ENCODE measurements around the gene CALR3. TPM values are rescaled to one million over a fixed set of nuclear protein-coding genes. Genes with fewer than 3 reads are reported as not detected.
"Not testable (repeated sequence)": the region's sequence is repeated elsewhere in the genome, so short reads cannot be mapped to it uniquely, and the experiment has no call there.

CALR3 gene
- total RNA-seq, 2 experiments from 2014 or later: not detected

GRCh38 chr19:16508546-16508945, 12.6 kb upstream of the CALR3 start:
- ATAC-seq (no peak), DNase-seq (no peak)
- POLR2A ChIA-PET: no interaction called here
- no peaks in the 10 kb centered on the region for H3K4me1 Mint-ChIP-seq (ENCODE audit: low read depth)
- H3K27me3 Mint-ChIP-seq (ENCODE audit: low read depth): no peaks in the 10 kb centered on the region
- H3K9me3 Mint-ChIP-seq (ENCODE audit: insufficient read depth): no peaks in the 10 kb centered on the region
- H3K4me3 Mint-ChIP-seq: no peak overlapping the region
- no peak overlapping the region for H3K27ac Mint-ChIP-seq
- CTCF ChIA-PET: no interaction called here
- peaks cover 2% of the 10 kb centered on the region for H3K36me3 Mint-ChIP-seq (ENCODE audit: low read depth)

DNA sequence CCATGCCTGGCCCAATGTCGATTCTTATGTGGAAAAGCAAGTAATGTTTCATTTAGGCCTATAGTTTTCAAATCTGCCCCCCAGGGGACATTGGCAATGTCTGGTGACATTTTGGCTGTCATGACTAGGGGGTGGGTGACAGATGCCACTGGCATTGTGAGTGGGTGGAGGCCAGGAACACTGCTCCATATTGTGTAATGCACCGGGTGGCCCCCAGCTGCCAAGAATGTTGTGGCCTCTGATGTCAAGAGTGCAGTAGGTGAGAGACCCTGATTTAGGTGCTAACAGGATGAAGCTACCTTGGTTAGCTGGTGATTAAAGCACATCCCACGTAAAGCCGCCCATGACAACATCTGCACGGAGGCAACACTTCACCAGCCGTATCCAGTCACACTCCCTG, 11.0 kb upstream of the CALR3 start:
- POLR2A ChIA-PET: no interaction called here
- CTCF ChIA-PET: no interaction called here
- no peaks in the 10 kb centered on the region for H3K4me1 Mint-ChIP-seq (ENCODE audit: low read depth)
- ATAC-seq (no peak), DNase-seq (no peak)
- H3K27me3 Mint-ChIP-seq (ENCODE audit: low read depth): no peaks in the 10 kb centered on the region
- H3K9me3 Mint-ChIP-seq (ENCODE audit: insufficient read depth): no peaks in the 10 kb centered on the region
- no peak overlapping the region for H3K4me3 Mint-ChIP-seq
- H3K27ac Mint-ChIP-seq: no peak overlapping the region
- peaks cover 5% of the 10 kb centered on the region for H3K36me3 Mint-ChIP-seq (ENCODE audit: low read depth)

- POLR2A ChIA-PET; H3K27me3 Mint-ChIP-seq (ENCODE audit: low read depth); H3K27ac Mint-ChIP-seq; H3K9me3 Mint-ChIP-seq (ENCODE audit: insufficient read depth); DNase-seq; ATAC-seq; H3K4me1 Mint-ChIP-seq (ENCODE audit: low read depth); H3K36me3 Mint-ChIP-seq (ENCODE audit: low read depth); H3K4me3 Mint-ChIP-seq; CTCF ChIA-PET: not testable (repeated sequence)
These were observed 10.2 kb upstream of the CALR3 start for GRCh38 chr19:16506161-16506560.

GRCh38 chr19:16504271-16504670, 8.3 kb upstream of the CALR3 start:
- no peak overlapping the region for H3K4me3 Mint-ChIP-seq
- no peaks in the 10 kb centered on the region for H3K9me3 Mint-ChIP-seq (ENCODE audit: insufficient read depth)
- no peaks in the 10 kb centered on the region for H3K27me3 Mint-ChIP-seq (ENCODE audit: low read depth)
- H3K27ac Mint-ChIP-seq: no peak overlapping the region
- H3K4me1 Mint-ChIP-seq (ENCODE audit: low read depth): no peaks in the 10 kb centered on the region
- no peak for ATAC-seq
- DNase-seq: no peak
- ChIA-PET CTCF (no interaction called here), POLR2A (no interaction called here)
- H3K36me3 Mint-ChIP-seq (ENCODE audit: low read depth): peaks cover 5% of the 10 kb centered on the region

DNA sequence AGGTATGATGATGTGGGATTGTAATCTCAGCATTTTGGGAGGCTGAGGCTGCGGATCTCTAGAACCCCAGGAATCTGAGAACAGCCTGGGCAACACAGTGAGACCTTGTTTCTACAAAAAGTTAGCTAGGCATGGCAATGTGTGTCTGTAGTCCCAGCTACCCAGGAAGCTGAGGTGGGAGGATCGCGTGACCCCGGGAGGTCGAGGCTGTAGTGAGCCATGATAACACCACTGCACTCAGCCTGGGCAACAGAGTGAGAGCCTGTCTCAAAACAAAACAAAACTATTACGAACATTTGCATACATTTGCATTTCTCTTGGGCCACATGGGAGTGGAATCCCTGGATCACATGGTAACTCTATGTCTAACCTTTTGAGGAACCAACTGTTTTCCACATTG, 1.9 kb upstream of the CALR3 start:
- H3K9me3 Mint-ChIP-seq (ENCODE audit: insufficient read depth): no peaks in the 10 kb centered on the region
- peak overlapping the region; percentile 35 for H3K4me3 Mint-ChIP-seq
- ATAC-seq (no peak), DNase-seq (no peak)
- peaks cover 2% of the 10 kb centered on the region for H3K36me3 Mint-ChIP-seq (ENCODE audit: low read depth)
- no peak overlapping the region for H3K27ac Mint-ChIP-seq
- POLR2A ChIA-PET: no interaction called here
- H3K27me3 Mint-ChIP-seq (ENCODE audit: low read depth): no peaks in the 10 kb centered on the region
- CTCF ChIA-PET: interaction anchor here (1.3 kb wide), 1 partner anchor 56 kb away, joined by 3 read pairs; no protein-coding TSS in a partner anchor
- H3K4me1 Mint-ChIP-seq (ENCODE audit: low read depth): peaks cover 9% of the 10 kb centered on the region

GRCh38 chr19:16497042-16497441, 1.1 kb upstream of the CALR3 start:
- CTCF ChIA-PET: interaction anchor here (0.9 to 1.9 kb wide), 3 partner anchors 45 to 115 kb away, joined by 3 to 4 read pairs (median 4); partner anchors contain the start of gene CHERP

GRCh38 chr19:16496613-16496983, 631 bp upstream of the CALR3 start:
- no peak for ATAC-seq
- Mint-ChIP-seq H3K27me3 (ENCODE audit: low read depth) (no peaks in the 10 kb centered on the region), H3K4me1 (ENCODE audit: low read depth) (peaks cover 9% of the 10 kb centered on the region), H3K36me3 (ENCODE audit: low read depth) (no peaks in the 10 kb centered on the region), H3K27ac (peak overlapping the region; percentile 89), H3K9me3 (ENCODE audit: insufficient read depth) (no peaks in the 10 kb centered on the region), H3K4me3 (peak overlapping the region; percentile 96)
- ChIA-PET POLR2A (interaction anchor here (0.6 to 1.3 kb wide), 5 partner anchors 25 to 163 kb away, joined by 3 read pairs; partner anchors contain the start of genes EPS15L1 and SMIM7), CTCF (interaction anchor here (0.9 to 1.9 kb wide), 3 partner anchors 45 to 116 kb away, joined by 3 to 4 read pairs (median 4); partner anchors contain the start of gene CHERP)
- DNase-seq: no peak

More at GRCh38 chr19:16497042-16497441, 1.1 kb upstream of the CALR3 start:
- no peak overlapping the region for H3K27ac Mint-ChIP-seq
- no peak for ATAC-seq
- H3K9me3 Mint-ChIP-seq (ENCODE audit: insufficient read depth): no peaks in the 10 kb centered on the region
- no peak for DNase-seq
- no peaks in the 10 kb centered on the region for H3K36me3 Mint-ChIP-seq (ENCODE audit: low read depth)
- POLR2A ChIA-PET: interaction anchor here (1.0 to 1.3 kb wide), 2 partner anchors 46 to 77 kb away, joined by 3 read pairs; no protein-coding TSS in a partner anchor
- no peaks in the 10 kb centered on the region for H3K27me3 Mint-ChIP-seq (ENCODE audit: low read depth)
- peaks cover 9% of the 10 kb centered on the region for H3K4me1 Mint-ChIP-seq (ENCODE audit: low read depth)
- H3K4me3 Mint-ChIP-seq: peak overlapping the region; percentile 96

GRCh38 chr19:16486476-16486875, 9.5 kb downstream of the CALR3 start:
- H3K36me3 Mint-ChIP-seq (ENCODE audit: low read depth); H3K9me3 Mint-ChIP-seq (ENCODE audit: insufficient read depth); H3K27ac Mint-ChIP-seq; DNase-seq; H3K4me1 Mint-ChIP-seq (ENCODE audit: low read depth); H3K4me3 Mint-ChIP-seq; CTCF ChIA-PET; H3K27me3 Mint-ChIP-seq (ENCODE audit: low read depth); ATAC-seq: not testable (repeated sequence)
- POLR2A ChIA-PET: interaction anchor here (0.7 kb wide), 1 partner anchor 95 kb away, joined by 3 read pairs; no protein-coding TSS in a partner anchor

DNA sequence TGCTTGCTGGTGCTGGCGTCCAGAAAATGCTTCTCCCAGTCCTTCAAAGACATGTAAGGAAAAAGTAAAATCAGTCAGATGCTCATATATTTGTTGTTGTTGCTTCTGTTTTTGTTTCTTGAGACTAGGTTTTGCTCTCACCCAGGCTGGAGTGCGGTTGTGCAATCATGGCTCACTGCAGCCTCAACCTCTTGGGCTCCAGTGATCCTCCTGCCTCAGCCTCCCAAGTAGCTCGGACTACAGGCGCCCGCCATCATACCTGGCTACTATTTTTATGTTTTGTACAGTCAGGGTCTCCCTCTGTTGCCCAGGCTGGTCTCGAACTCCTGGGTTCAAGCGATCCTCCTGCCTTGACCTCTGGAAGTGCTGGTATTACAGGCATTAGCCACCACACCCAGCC, 13.2 kb downstream of the CALR3 start:
- DNase-seq (no peak), ATAC-seq (no peak)
- Mint-ChIP-seq H3K4me1 (ENCODE audit: low read depth) (no peaks in the 10 kb centered on the region), H3K36me3 (ENCODE audit: low read depth) (no peaks in the 10 kb centered on the region), H3K27me3 (ENCODE audit: low read depth) (no peaks in the 10 kb centered on the region), H3K4me3 (no peak overlapping the region), H3K27ac (no peak overlapping the region), H3K9me3 (ENCODE audit: insufficient read depth) (no peaks in the 10 kb centered on the region)
- CTCF ChIA-PET: no interaction called here
- POLR2A ChIA-PET: no interaction called here

DNA sequence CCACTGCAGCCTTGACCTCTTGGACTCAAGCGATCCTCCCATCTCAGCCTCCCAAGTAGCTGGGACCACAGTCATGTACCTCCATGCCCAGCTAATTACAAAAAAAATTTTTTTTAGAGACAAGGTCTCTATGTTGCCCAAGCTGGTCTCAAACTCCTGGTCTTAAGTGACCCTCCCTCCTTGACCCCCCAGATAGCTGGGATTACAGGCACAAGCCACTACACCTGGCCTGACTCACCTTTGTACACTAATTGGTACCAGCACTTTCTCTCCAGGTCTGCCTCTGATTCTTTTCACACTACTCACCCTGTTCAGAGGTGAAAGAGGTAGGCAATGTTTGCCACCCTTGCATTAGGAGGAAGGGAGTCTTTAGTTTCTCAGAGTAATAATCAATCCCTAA, 18.7 kb downstream of the CALR3 start:
- H3K36me3 Mint-ChIP-seq (ENCODE audit: low read depth): peaks cover 2% of the 10 kb centered on the region
- H3K27me3 Mint-ChIP-seq (ENCODE audit: low read depth): peaks cover 6% of the 10 kb centered on the region
- H3K4me3 Mint-ChIP-seq: no peak overlapping the region
- ATAC-seq (no peak), DNase-seq (no peak)
- H3K9me3 Mint-ChIP-seq (ENCODE audit: insufficient read depth): no peaks in the 10 kb centered on the region
- no peaks in the 10 kb centered on the region for H3K4me1 Mint-ChIP-seq (ENCODE audit: low read depth)
- ChIA-PET POLR2A (interaction anchor here (0.5 kb wide), 1 partner anchor 52 kb away, joined by 4 read pairs; no protein-coding TSS in a partner anchor), CTCF (no interaction called here)
- H3K27ac Mint-ChIP-seq: no peak overlapping the region

- ATAC-seq (no peak), DNase-seq (no peak)
- no peaks in the 10 kb centered on the region for H3K4me1 Mint-ChIP-seq (ENCODE audit: low read depth)
- POLR2A ChIA-PET: no interaction called here
- H3K36me3 Mint-ChIP-seq (ENCODE audit: low read depth): peaks cover 2% of the 10 kb centered on the region
- no peak overlapping the region for H3K27ac Mint-ChIP-seq
- H3K9me3 Mint-ChIP-seq (ENCODE audit: insufficient read depth): no peaks in the 10 kb centered on the region
- CTCF ChIA-PET: no interaction called here
- H3K27me3 Mint-ChIP-seq (ENCODE audit: low read depth): peaks cover 6% of the 10 kb centered on the region
- no peak overlapping the region for H3K4me3 Mint-ChIP-seq
These were observed 19.6 kb downstream of the CALR3 start for GRCh38 chr19:16476401-16476800.

DNA sequence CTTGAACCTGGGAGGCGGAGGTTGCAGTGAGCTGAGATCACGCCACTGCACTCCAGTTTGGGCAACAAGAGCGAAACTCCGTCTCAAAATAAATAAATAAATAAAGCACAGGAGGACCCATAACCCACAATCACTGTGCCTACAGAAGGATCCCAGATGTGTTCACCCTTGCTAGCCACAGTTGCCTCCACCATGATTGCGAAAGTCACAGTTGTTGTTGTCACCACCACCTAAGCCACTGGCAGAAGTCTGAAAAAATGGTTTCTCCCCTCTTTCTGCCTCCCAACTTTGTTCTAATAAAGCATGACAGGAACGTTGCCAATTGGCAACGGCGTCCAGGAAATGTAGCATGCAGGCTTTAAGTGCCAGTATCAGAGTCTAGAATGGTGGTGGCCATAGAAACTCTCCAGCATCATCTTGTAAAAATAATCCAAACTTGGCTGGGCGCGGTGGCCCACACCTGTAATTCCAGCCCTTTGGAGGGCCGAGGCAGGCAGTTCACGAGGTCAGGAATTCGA, 22.0 kb downstream of the CALR3 start:
- H3K27ac Mint-ChIP-seq: no peak overlapping the region
- no peaks in the 10 kb centered on the region for H3K9me3 Mint-ChIP-seq (ENCODE audit: insufficient read depth)
- peaks cover 10% of the 10 kb centered on the region for H3K36me3 Mint-ChIP-seq (ENCODE audit: low read depth)
- H3K4me1 Mint-ChIP-seq (ENCODE audit: low read depth): peaks cover 19% of the 10 kb centered on the region
- DNase-seq (no peak), ATAC-seq (no peak)
- no peak overlapping the region for H3K4me3 Mint-ChIP-seq
- ChIA-PET POLR2A (interaction anchor here (0.6 kb wide), 2 partner anchors 41 to 1114 kb away, joined by 3 to 6 read pairs; no protein-coding TSS in a partner anchor), CTCF (no interaction called here)
- H3K27me3 Mint-ChIP-seq (ENCODE audit: low read depth): peaks cover 6% of the 10 kb centered on the region

GRCh38 chr19:16472992-16473391, 23.0 kb downstream of the CALR3 start:
- Mint-ChIP-seq H3K27me3 (ENCODE audit: low read depth) (peaks cover 6% of the 10 kb centered on the region), H3K9me3 (ENCODE audit: insufficient read depth) (no peaks in the 10 kb centered on the region), H3K4me1 (ENCODE audit: low read depth) (peaks cover 20% of the 10 kb centered on the region), H3K36me3 (ENCODE audit: low read depth) (peaks cover 10% of the 10 kb centered on the region), H3K4me3 (peak overlapping the region; percentile 75), H3K27ac (no peak overlapping the region)
- ChIA-PET CTCF (no interaction called here), POLR2A (interaction anchor here (0.6 kb wide), 3 partner anchors 25 to 1115 kb away, joined by 3 to 6 read pairs (median 3); no protein-coding TSS in a partner anchor)
- ATAC-seq (no peak), DNase-seq (no peak)

Data from activated CD8-positive, alpha-beta T cell treated with anti-CD3 and anti-CD28 coated beads, Interleukin-2, amount 10 ng/mL, durations not matched to agents 7 days and 5 days (primary cell).